ENCODE results near the gene ALDH9A1. TPM values are rescaled to one million over a fixed set of nuclear protein-coding genes. Genes with fewer than 3 reads are reported as not detected.

Gene ALDH9A1
- total RNA-seq, 1 donor from 2014 or later, result 68.2 TPM

- H3K27ac Mint-ChIP-seq (ENCODE audit: unreplicated experiment), result no peak overlapping the region
- Histone ChIP-seq H3K27me3 (ENCODE audit: insufficient read depth, low read length) (no peaks in the 10 kb centered on the region), H3K4me1 (ENCODE audit: insufficient read depth, low read length) (peaks cover 4% of the 10 kb centered on the region), H3K4me3 (ENCODE audit: insufficient read depth, low read depth, low read length) (no peak overlapping the region), H3K27ac (ENCODE audit: low read depth, low read length) (no peak overlapping the region), H3K9ac (ENCODE audit: low read length) (no peak overlapping the region), H4K20me1 (ENCODE audit: insufficient read depth, low read length) (peaks cover 62% of the 10 kb centered on the region), H2AFZ (ENCODE audit: low read depth, low read length) (no peak overlapping the region), H3K9me3 (ENCODE audit: insufficient read depth, low read depth, low read length) (no peaks in the 10 kb centered on the region), H3K79me2 (ENCODE audit: insufficient read depth, low read length) (peaks cover 56% of the 10 kb centered on the region), H3K4me2 (ENCODE audit: low read length) (no peak overlapping the region), H3K36me3 (ENCODE audit: insufficient read depth, low read length) (peaks cover under 1% of the 10 kb centered on the region)
- DNase-seq (ENCODE audit: low read depth), result no peak
- no peak overlapping the region for H3K4me3 Mint-ChIP-seq (ENCODE audit: unreplicated experiment)
- H3K27me3 Mint-ChIP-seq (ENCODE audit: low read depth, unreplicated experiment), result no peaks in the 10 kb centered on the region
- peaks cover 18% of the 10 kb centered on the region for H3K4me1 Mint-ChIP-seq (ENCODE audit: low read depth, unreplicated experiment)
- no peaks in the 10 kb centered on the region for H3K9me3 Mint-ChIP-seq (ENCODE audit: unreplicated experiment)
- H3K36me3 Mint-ChIP-seq (ENCODE audit: low read depth, unreplicated experiment), result peaks cover 5% of the 10 kb centered on the region
- no peak for TF ChIP-seq EZH2 (IDR thresholded peaks at IDR 0.05; ENCODE audit: insufficient read depth, low read length)
- no peak for FAIRE-seq
Observed at GRCh38 chr1:165645654-165646366, 52.6 kb downstream of the ALDH9A1 start.

- no peak overlapping the region for H3K27ac Mint-ChIP-seq (ENCODE audit: unreplicated experiment)
- no peaks in the 10 kb centered on the region for H3K9me3 Mint-ChIP-seq (ENCODE audit: unreplicated experiment)
- peaks cover 18% of the 10 kb centered on the region for H3K4me1 Mint-ChIP-seq (ENCODE audit: low read depth, unreplicated experiment)
- peaks cover 10% of the 10 kb centered on the region for H3K36me3 Mint-ChIP-seq (ENCODE audit: low read depth, unreplicated experiment)
- Histone ChIP-seq H3K4me2 (ENCODE audit: low read length) (no peak overlapping the region), H3K36me3 (ENCODE audit: insufficient read depth, low read length) (peaks cover 4% of the 10 kb centered on the region), H3K4me1 (ENCODE audit: insufficient read depth, low read length) (peaks cover 4% of the 10 kb centered on the region), H3K27ac (ENCODE audit: low read depth, low read length) (no peak overlapping the region), H2AFZ (ENCODE audit: low read depth, low read length) (no peak overlapping the region), H3K9ac (ENCODE audit: low read length) (no peak overlapping the region), H3K79me2 (ENCODE audit: insufficient read depth, low read length) (peaks cover 68% of the 10 kb centered on the region), H3K9me3 (ENCODE audit: insufficient read depth, low read depth, low read length) (no peaks in the 10 kb centered on the region), H4K20me1 (ENCODE audit: insufficient read depth, low read length) (peaks cover 68% of the 10 kb centered on the region), H3K27me3 (ENCODE audit: insufficient read depth, low read length) (no peaks in the 10 kb centered on the region), H3K4me3 (ENCODE audit: insufficient read depth, low read depth, low read length) (no peak overlapping the region)
- H3K4me3 Mint-ChIP-seq (ENCODE audit: unreplicated experiment), result no peak overlapping the region
- no peak for DNase-seq (ENCODE audit: low read depth)
- TF ChIP-seq, protein P1, sequence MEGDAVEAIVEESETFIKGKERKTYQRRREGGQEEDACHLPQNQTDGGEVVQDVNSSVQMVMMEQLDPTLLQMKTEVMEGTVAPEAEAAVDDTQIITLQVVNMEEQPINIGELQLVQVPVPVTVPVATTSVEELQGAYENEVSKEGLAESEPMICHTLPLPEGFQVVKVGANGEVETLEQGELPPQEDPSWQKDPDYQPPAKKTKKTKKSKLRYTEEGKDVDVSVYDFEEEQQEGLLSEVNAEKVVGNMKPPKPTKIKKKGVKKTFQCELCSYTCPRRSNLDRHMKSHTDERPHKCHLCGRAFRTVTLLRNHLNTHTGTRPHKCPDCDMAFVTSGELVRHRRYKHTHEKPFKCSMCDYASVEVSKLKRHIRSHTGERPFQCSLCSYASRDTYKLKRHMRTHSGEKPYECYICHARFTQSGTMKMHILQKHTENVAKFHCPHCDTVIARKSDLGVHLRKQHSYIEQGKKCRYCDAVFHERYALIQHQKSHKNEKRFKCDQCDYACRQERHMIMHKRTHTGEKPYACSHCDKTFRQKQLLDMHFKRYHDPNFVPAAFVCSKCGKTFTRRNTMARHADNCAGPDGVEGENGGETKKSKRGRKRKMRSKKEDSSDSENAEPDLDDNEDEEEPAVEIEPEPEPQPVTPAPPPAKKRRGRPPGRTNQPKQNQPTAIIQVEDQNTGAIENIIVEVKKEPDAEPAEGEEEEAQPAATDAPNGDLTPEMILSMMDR (IDR thresholded peaks at IDR 0.05; ENCODE audit: insufficient read depth, low read depth, low read length), result no peak
- TF ChIP-seq EZH2 (IDR thresholded peaks at IDR 0.05; ENCODE audit: insufficient read depth, low read length), result no peak
- no peak for FAIRE-seq
- H3K27me3 Mint-ChIP-seq (ENCODE audit: low read depth, unreplicated experiment), result no peaks in the 10 kb centered on the region
Observed at GRCh38 chr1:165644064-165644735, 54.2 kb downstream of the ALDH9A1 start.

- peak; percentile 39 for DNase-seq (ENCODE audit: low read depth)
- peaks cover 25% of the 10 kb centered on the region for H3K4me1 Mint-ChIP-seq (ENCODE audit: low read depth, unreplicated experiment)
- Histone ChIP-seq H3K4me3 (ENCODE audit: insufficient read depth, low read depth, low read length) (no peak overlapping the region), H3K9ac (ENCODE audit: low read length) (no peak overlapping the region), H3K27ac (ENCODE audit: low read depth, low read length) (no peak overlapping the region), H3K79me2 (ENCODE audit: insufficient read depth, low read length) (peaks cover 74% of the 10 kb centered on the region), H3K36me3 (ENCODE audit: insufficient read depth, low read length) (peaks cover 8% of the 10 kb centered on the region), H3K4me2 (ENCODE audit: low read length) (no peak overlapping the region), H4K20me1 (ENCODE audit: insufficient read depth, low read length) (peaks cover 67% of the 10 kb centered on the region), H2AFZ (ENCODE audit: low read depth, low read length) (no peak overlapping the region), H3K4me1 (ENCODE audit: insufficient read depth, low read length) (peaks cover 5% of the 10 kb centered on the region), H3K9me3 (ENCODE audit: insufficient read depth, low read depth, low read length) (no peaks in the 10 kb centered on the region), H3K27me3 (ENCODE audit: insufficient read depth, low read length) (no peaks in the 10 kb centered on the region)
- FAIRE-seq, result no peak
- TF ChIP-seq, protein P1 (IDR thresholded peaks at IDR 0.05; ENCODE audit: insufficient read depth, low read depth, low read length), result no peak
- TF ChIP-seq EZH2 (IDR thresholded peaks at IDR 0.05; ENCODE audit: insufficient read depth, low read length), result no peak
- H3K27ac Mint-ChIP-seq (ENCODE audit: unreplicated experiment), result no peak overlapping the region
- H3K9me3 Mint-ChIP-seq (ENCODE audit: unreplicated experiment), result no peaks in the 10 kb centered on the region
- H3K27me3 Mint-ChIP-seq (ENCODE audit: low read depth, unreplicated experiment), result no peaks in the 10 kb centered on the region
- no peak overlapping the region for H3K4me3 Mint-ChIP-seq (ENCODE audit: unreplicated experiment)
- peaks cover 7% of the 10 kb centered on the region for H3K36me3 Mint-ChIP-seq (ENCODE audit: low read depth, unreplicated experiment)
Observed at GRCh38 chr1:165641231-165641987, 57.0 kb downstream of the ALDH9A1 start.

Measured in astrocyte (in vitro differentiated cells and primary cell).